ENCODE data around the gene STK32C. TPM values are rescaled to one million over a fixed set of nuclear protein-coding genes. Genes with fewer than 3 reads are reported as not detected.

STK32C gene
- total RNA-seq, 2 donors from 2014 or later, result 2.6 to 3.7 TPM

DNA sequence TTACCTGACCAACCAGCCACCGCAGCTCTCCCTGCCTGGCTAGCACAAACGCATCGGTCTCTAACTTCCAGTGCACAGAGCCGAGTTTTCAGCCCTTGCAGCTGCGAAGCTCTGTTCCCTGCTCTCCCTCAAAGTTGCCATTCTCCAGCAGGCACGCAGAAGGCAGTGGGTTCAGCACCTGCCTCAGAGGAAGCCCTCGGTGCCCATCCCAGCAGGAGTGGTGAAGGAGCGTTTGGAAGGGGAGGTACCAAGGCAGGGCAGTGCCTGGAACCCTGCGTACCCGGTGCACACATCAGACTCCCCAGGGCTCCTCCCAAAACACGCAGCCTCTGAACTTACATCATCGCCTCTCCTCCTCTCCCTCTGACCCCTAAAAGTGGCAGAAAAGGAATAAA, 1.7 kb upstream of the STK32C start:
- DNase-seq (ENCODE audit: low spot score), result no peak
- H3K4me3 ChIP-seq, result no peak overlapping the region
- TF ChIP-seq, protein P1, sequence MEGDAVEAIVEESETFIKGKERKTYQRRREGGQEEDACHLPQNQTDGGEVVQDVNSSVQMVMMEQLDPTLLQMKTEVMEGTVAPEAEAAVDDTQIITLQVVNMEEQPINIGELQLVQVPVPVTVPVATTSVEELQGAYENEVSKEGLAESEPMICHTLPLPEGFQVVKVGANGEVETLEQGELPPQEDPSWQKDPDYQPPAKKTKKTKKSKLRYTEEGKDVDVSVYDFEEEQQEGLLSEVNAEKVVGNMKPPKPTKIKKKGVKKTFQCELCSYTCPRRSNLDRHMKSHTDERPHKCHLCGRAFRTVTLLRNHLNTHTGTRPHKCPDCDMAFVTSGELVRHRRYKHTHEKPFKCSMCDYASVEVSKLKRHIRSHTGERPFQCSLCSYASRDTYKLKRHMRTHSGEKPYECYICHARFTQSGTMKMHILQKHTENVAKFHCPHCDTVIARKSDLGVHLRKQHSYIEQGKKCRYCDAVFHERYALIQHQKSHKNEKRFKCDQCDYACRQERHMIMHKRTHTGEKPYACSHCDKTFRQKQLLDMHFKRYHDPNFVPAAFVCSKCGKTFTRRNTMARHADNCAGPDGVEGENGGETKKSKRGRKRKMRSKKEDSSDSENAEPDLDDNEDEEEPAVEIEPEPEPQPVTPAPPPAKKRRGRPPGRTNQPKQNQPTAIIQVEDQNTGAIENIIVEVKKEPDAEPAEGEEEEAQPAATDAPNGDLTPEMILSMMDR (IDR thresholded peaks at IDR 0.05), result no peak
- no peaks in the 10 kb centered on the region for H3K27me3 ChIP-seq
- no peaks in the 10 kb centered on the region for H3K9me3 ChIP-seq
- H3K27ac ChIP-seq, result no peak overlapping the region
- no peaks in the 10 kb centered on the region for H3K36me3 ChIP-seq
- peaks cover 0 to 16% of the 10 kb centered on the region in 2 donors for H3K4me1 ChIP-seq

DNA sequence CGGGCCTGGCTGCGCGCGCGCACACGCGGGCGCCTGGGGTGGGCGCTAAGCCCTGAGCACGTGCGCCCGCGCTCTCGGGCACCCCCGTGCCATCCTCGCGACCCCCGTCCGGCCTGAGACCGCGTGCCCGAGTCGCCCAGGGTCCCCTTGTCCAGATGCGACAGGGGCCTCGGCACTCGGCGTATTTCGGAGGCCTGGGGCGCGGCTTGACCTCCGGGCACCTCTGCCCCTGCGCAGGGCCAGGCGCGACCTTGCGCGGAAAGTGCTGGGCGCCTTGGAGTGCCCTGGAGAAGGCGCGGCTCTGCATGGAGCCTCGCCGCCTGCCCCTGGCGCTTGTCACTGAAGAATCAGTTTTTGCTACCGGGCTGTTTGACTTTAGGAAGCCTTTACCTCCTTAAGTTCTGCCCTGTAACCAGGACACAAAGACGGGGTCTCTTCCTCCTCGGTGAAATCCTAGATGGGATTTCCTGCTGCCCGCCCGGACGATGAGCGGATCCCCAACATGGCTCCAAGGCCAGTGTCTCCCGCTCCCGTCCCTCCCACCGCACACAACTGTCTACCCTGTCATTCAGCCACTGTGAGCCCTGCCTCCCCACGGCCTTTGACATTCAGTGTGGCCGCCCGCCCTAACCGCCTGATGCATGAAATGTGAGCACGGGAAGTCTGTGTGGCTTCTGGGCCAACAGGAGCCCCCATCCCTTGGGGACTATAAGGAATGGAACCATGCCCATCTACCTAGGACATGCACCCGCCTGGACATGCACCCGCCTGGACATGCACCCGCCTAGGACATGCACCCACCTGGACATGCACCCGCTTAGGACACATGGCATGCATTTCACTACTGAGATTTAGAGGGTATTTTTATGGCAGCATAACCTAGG, 1.1 kb upstream of the STK32C start:
- H3K4me1 ChIP-seq, result peaks cover 0 to 16% of the 10 kb centered on the region in 2 donors
- H3K27me3 ChIP-seq, result no peaks in the 10 kb centered on the region
- TF ChIP-seq, protein P1 (IDR thresholded peaks at IDR 0.05), result no peak
- no peak for DNase-seq (ENCODE audit: low spot score)
- no peaks in the 10 kb centered on the region for H3K9me3 ChIP-seq
- no peaks in the 10 kb centered on the region for H3K36me3 ChIP-seq
- peak overlapping the region; percentile 78 to 87 for H3K4me3 ChIP-seq
- H3K27ac ChIP-seq, result peak overlapping the region; percentile 69 to 71

DNA sequence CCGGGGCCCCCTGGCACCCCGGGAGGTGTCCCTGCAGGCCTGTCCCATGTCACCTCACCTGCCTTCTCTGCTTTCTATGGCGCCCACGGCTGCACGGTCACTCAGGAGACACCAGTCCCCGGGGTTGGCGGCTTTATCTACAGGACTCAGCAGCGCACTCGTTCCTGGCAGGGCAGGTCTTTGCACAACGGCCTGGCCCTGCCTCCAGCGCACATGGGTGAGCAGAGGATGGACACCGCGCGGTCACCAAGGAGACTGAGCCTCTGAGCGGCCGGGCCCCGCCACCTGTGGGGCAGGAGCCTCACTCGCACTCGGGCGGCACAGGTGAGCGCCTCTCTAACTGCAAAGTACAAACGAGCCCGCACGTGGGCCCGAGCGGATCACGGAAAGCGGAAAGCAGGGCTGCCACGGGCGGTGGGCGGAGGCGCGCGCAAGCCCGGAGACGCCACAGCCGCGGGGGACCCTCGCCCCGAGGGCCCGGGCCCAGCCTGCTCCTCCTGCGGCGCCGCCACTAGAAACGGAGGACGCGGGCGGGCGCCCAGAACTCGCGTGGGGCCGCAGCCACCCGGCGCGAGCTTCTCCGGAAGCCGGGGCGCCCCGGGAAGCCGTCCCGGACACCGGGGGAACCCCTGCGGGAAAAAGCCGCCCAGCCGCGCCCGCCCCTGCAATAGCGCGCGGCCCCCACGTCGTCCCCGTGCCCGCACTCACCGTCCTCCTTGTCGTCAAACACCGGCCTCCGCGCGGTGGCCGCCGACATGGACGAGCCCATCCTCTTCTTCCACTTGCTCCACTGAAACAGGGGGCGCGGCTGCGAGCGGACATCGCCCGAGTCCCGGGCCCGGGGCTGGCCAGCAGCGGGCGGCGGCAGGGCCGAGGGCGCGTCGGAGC, 642 bp downstream of the STK32C start:
- H3K27ac ChIP-seq, result no peak overlapping the region
- H3K9me3 ChIP-seq, result no peaks in the 10 kb centered on the region
- H3K27me3 ChIP-seq, result no peaks in the 10 kb centered on the region
- no peaks in the 10 kb centered on the region for H3K36me3 ChIP-seq
- TF ChIP-seq, protein P1 (IDR thresholded peaks at IDR 0.05), result no peak
- peaks cover 0 to 16% of the 10 kb centered on the region in 2 donors for H3K4me1 ChIP-seq
- peak overlapping the region; percentile 78 to 87 for H3K4me3 ChIP-seq
- DNase-seq (ENCODE audit: low spot score), result no peak

DNA sequence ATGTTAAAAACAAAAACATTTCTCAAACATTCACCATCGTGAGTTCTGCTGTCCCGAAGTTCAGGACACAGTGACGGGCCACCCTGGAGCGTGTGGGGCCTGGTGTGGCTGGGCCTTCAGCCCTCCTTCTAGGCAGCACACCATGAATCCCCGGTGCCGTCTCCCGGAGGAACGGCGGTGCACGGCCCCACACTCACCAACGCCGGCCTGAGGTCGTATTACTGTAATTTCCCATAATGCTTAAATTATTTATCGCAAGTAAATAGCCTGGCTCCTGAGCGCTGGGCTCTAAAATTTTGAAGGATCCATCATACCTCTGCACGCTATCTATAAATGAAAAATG, 1.4 kb downstream of the STK32C start:
- H3K27me3 ChIP-seq, result no peaks in the 10 kb centered on the region
- DNase-seq (ENCODE audit: low spot score), result no peak
- H3K4me3 ChIP-seq, result no peak overlapping the region
- H3K36me3 ChIP-seq, result no peaks in the 10 kb centered on the region
- H3K9me3 ChIP-seq, result no peaks in the 10 kb centered on the region
- TF ChIP-seq, protein P1 (IDR thresholded peaks at IDR 0.05), result no peak
- no peak overlapping the region for H3K27ac ChIP-seq
- peaks cover 0 to 16% of the 10 kb centered on the region in 2 donors for H3K4me1 ChIP-seq

DNA sequence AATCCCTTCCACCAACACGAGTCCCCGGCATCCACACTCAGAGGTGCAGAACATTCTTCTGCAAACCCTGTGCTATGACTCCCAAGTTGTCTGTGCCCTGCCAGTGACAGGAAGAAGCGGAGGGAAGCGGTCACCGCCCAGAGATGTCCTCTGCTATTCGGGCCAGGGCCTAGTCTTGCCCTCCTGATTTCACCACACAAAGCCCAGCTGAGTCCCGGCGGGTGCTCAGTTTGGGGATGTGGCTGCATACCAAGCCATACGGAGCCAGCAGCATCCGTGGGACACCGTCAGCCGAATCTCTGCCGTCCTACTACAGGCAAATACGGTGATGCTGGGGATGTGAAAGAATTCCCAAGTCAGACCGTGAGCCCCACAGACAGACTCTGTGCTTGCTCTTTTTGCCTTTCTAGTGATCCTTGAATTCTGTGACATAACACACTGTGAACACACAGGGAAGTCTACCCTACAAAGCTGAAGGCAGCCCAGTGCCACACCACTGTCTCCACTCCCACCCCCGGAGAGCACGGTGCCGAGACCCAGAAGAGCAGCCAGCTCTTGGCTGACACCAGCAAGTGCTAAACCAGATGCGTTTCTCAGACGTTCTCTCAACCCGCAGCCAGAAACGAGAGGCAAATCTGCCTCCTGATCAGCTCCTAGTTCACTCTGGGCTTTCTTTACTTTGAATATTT, 2.0 kb downstream of the STK32C start:
- TF ChIP-seq, protein P1 (IDR thresholded peaks at IDR 0.05), result no peak
- H3K27ac ChIP-seq, result no peak overlapping the region
- peaks cover 0 to 16% of the 10 kb centered on the region in 2 donors for H3K4me1 ChIP-seq
- H3K36me3 ChIP-seq, result no peaks in the 10 kb centered on the region
- DNase-seq (ENCODE audit: low spot score), result no peak
- H3K9me3 ChIP-seq, result no peaks in the 10 kb centered on the region
- no peak overlapping the region for H3K4me3 ChIP-seq
- H3K27me3 ChIP-seq, result no peaks in the 10 kb centered on the region
